ENCODE measurements around the gene GNL3. TPM values are rescaled to one million over a fixed set of nuclear protein-coding genes. Genes with fewer than 3 reads are reported as not detected.

GNL3 gene
- total and polyA plus RNA-seq, 2 of the 8 experiments (the other 6 are each of a cell fraction or from before 2014, with no cell fraction given), result 45.5 to 184 TPM

GRCh38 chr3:52684184-52684583 lies 1.6 kb upstream of the GNL3 start (continued):
- TF ChIP-seq CHD7 (IDR thresholded peaks at IDR 0.05; ENCODE audit: insufficient replicate concordance, low read length) (no peak), SP2 (IDR thresholded peaks at IDR 0.05; ENCODE audit: low read length) (no peak), ATF3 (IDR thresholded peaks at IDR 0.05; ENCODE audit: insufficient read depth, low read depth, low read length) (no peak), ASH2L (IDR thresholded peaks at IDR 0.05; ENCODE audit: low read length) (no peak), CTCF (IDR thresholded peaks at IDR 0.05; ENCODE audit: control extremely low read depth in 1 of 3, insufficient read depth in 1 of 3, low read depth in 1 of 3, low read length in 3 of 3) (no peak), CBX8 (IDR thresholded peaks at IDR 0.05; ENCODE audit: borderline replicate concordance, low read depth, low read length) (no peak), POLR2A (IDR thresholded peaks at IDR 0.05; ENCODE audit: control extremely low read depth in 1 of 2, low read depth in 2 of 2, low read length in 2 of 2) (no peak), TBP (IDR thresholded peaks at IDR 0.05; ENCODE audit: low read depth, low read length) (no peak), EP300 (IDR thresholded peaks at IDR 0.05; ENCODE audit: borderline replicate concordance in 1 of 2, low read depth in 2 of 2, low read length in 2 of 2) (no peak)

Data from H1 (cell line).